RCC 7860 (cell line): Measurements from ENCODE around the gene GREB1.

Source experiments
- DNase-seq: peaks from one replicate; pipeline ENCODE4 v3.0.0-alpha.2; 2015; ENCODE audit warnings: low spot score
- FAIRE-seq: peaks from 2 replicates; lab custom pipeline; 2012; peaks lifted over from hg19 to GRCh38; lab: Jason Lieb, UNC

Gene GREB1

DNA sequence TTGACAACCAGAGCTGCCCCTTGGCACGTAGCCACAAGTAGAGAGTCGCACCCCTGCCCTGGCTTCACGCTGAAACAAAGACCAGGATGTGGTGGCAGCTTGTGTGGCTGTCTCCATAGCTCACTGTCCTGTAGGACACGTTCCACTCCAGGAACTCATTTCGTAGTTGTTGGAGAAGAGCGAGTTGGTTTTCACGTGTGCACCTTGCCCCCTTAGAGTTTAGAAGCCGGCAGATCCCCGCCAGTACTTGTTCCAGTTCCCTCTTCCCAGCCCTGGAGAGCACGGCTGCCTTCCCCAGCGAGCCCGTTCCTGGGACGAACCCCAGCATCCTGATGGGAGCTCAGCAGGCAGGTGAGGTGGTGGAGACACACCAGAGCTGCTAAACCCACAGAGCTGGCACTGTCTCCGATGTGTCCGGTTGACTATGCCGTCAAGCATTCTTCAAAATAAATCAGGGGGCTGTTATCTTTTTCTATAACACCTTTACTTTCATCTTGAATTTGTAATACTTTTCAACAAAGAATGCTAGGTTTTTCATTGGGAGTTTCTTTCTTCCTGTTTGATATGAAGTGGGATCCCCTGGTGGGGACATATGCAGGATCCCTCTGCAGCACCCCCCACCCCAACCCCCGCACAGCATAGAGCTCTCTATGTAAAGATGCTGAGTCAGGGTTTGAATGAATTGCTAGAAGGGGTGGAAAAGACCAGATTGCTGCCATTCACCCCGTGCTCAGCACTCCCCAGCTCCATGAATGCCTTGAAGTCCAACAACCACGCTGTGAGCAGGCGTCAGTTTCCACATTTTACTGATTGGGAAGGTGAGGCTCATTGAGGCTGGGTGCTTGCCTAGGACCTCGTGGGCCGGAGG lies 44.5 kb downstream of the GREB1 start:
- DNase-seq: no peak

DNA sequence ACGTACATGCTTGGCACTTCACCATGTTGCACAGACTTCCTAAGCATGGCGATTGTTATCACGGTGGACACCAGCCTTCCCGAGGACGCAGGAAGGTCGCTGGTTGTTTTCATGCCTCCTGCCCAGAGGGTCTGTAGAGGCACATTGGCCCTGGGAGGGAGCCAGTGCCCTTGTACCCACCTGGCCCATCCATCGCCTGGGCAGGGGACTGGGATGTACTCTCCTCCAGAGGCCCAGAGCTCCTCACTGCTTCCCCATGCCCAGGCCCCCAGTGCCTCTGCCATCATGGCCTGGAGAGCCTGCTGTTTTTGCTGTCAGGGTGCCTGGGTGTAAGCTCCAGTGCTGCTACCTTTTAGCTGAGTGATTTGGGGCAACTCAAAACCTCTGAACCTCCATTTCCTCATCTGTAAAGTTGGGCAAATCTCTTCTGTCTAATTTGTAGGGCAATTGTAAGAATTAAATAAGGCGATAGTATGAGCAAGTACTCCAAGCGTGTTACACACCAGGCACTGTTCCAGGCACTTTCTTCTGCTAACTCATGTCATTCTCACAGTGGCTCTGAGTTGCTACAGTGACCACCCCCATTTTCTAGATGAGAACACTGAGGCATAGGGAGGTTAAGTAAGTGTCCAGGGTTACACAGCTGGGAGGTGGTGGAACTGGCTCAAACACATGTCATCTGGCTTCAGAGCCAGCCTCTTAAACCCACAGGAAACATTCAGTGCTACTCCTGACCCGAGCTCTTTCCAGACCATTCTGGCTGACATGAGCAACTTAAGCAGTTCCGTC lies 45.3 kb downstream of the GREB1 start:
- no peak for FAIRE-seq
- no peak for DNase-seq

More for the DNA sequence above, 44.5 kb downstream of the GREB1 start:
- no peak for FAIRE-seq

DNA sequence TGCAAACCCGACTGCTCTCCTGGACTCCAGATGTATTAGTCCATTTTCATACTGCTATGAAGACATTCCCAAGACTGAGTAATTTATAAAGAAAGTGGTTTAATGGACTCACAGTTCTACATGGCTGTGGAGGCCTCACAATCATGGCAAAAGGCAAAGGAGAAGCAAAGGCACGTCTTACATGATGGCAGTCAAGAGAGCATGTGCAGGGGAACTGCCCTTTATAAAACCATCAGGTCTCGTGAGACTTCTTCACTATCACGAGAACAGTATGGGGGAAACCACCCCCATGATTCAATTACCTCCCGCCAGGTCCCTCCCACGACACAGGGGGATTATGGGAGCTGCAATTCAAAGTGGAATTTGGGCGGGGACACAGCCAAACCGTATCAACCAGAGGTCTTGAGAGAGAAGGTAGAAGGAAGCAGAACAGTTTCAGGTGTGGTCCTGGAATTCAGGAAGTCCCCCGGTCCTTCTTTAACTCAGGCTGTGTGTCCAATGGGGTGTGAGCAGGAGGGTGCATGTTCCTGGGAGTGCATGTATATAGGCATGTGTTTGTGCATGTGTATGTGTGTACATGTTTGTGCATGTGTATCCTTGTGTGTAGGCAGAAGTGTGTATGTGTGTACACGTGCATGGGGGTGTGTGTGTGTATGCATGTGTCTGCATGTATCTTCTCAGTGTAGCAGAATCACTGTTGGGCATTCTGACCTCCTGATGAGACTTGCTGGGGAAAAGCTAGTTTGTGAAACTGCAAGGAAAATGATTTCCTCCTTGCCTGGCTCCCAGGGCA lies 46.2 kb downstream of the GREB1 start:
- DNase-seq: no peak
- no peak for FAIRE-seq

DNA sequence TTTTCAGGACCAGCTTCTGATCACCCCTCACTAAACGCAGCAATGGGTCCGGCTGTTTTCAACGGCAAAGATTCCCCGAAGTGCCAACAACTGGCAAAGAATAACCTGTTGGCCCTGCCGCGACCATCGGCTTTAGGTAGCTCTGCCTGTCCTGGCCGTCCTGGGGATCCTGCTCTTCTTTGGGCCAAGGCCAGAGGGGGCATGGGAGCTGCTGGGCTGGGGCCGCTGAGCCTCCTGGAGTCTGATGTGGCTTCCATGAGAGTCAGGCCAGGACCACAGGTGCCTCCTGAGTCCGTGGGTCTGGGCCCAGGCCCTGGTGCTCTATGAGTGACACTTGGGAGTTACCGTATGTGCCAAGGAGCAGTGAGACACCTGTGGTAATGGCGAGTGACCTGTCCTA lies 46.9 kb downstream of the GREB1 start:
- no peak for FAIRE-seq
- no peak for DNase-seq

DNA sequence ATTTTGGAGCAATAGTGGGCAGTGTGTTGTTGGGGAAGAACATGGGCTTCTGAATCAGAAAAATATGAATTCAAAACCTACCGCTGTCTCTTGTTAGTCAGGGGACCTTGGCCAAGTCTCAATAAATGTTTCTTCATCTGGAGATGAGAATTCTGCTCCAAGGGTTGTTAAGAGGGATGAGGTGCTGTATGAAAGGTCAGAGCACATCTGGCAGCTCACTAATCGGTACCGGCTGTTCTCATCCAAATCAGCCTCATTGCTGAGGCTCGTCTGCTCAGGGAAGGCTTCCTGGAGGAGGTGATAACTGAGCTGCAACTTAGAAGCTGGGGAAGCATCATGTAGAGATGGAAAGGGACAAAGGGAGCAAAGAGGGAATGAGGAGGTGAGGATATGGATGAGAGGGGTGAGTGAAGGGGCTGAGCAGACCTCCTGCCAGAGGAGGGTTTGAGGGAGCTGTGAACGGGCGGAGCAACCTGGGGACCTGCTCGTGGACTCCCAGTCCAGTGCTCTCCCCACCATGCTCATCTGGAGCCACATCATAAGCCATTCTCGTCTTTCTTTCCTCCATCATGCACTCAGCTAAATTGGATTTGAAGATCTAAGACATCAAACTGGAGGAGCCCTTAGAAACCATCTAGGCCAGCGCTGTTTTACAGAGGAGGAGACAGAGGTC lies 47.4 kb downstream of the GREB1 start:
- FAIRE-seq: no peak
- no peak for DNase-seq

DNA sequence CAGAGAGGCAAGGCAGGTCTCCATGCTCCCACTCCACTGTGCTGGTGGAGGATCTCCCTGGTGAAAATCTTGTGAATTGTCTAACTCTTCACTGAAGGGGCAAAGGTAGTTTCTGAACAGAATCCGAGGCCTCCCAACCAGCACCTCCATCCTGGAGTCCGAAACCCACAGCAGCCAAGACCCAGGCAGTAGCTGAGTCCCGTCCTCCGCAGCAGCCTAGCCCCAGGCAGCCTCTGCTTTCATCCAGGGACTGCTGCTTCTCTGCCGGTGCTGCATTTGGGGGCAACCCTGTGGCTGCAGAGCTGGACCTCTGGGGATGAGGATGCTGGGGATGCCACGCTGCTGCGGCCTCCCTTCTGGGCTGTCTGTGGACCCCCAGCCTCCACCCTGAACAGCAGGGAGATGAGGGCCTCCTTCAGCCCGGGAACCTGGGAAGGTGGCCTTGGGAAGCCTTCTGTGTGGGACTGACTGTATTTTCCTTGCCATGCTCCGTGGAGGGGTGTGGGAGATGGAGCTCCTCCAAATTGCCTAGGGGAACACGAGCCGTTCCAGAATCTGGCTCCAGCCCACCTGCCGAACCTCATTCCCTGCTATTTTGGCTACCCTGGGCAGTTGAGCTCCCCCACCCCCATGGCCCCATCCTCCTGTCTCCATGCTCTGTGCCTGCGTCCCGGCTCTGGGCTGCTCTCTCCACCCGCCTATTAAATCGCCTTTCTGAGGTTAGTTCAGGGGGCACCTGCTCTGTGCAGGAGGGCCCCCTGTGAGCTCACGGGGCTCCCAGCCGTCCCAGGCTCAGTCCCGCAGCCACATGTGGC lies 48.2 kb downstream of the GREB1 start:
- no peak for DNase-seq
- no peak for FAIRE-seq

DNA sequence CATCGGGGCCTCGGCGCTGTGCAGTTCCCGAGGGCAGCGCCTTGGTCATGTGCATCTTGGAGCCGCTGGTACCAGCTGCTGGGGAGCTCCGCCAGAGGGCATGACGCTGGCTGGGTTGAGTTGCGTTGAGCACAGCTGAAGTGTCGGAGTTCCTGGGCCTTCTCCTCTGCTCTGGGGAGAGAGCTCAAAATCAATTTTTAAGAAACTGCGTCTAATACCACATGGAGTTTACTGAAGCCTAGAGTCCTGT lies 48.7 kb downstream of the GREB1 start:
- no peak for FAIRE-seq

DNA sequence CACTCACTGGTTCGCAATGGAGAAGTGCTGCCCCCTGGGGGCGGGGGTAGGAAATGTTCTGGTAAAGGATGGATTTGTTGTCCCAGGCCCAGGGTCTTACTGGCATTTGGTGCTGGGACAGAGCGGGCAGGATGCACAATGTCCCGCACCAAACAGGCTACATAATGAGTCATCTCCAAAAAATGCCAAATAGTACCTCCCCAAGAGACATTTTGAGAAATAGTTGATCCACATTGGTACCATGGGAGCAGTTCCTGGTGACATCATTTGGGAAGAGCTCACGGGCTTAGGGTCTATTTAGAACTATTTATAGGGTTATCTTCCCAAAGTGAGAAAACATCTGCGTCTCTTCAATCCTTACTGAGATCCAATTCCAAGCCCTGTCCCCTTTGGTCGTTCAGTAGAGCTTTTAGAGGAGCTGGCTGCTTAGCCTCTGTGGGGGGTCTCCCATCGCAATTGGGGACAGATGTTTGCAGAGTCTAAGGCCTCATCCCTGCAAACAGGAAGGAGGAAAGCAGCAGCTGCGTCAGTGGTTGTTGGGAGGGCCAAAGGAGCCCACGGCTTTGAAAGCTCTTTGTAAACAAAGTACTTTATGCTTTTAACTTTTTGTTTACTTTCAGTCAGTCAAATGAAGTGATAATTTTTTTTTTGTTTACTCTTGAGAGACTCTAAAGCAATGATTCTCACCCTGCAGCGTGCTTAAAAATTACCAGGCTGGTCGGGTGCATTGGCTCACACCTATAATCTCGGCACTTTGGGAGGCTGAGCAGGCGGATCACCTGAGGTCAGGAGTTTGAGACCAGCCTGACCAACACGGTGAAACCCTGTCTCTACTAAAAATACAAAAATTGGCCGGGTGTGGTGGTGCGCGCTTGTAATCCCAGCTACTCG lies 49.3 kb downstream of the GREB1 start:
- FAIRE-seq (no peak), DNase-seq (peak; percentile 15)

More for the DNA sequence above, 48.7 kb downstream of the GREB1 start:
- no peak for DNase-seq

DNA sequence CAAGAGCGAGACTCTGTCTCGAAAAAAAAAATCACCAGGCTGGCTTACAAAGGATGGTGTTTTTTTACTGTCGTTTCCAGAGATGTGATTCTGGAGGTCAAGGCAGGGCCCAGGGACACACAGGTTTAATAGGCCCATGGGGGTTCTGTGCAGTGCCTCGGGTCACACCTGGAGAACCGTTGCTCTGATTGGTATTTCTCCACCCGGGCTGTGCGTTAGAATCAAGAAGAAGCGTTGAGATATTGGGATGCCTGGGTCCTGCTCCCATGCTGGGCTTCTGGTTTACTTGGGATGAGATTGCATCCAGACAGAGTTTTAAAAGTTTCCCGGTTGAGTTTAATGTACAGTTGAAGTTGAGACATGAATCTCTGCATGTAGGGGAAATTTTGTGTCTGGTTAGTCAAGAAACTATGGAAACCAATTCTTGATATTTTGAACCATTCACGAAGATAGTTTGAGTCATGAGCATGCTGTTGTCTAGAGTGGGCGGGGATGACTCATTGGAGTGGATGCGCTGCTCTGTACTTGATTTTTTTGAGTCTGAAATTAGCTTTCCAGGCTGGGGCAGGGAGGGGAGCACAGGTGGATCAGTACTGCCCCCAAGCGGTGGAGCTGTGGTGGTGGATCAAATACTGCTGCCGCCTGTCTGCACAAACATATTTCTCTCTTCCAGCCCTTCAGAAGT lies 50.1 kb downstream of the GREB1 start:
- FAIRE-seq: peak; percentile 2
- peak; percentile 73 for DNase-seq

DNA sequence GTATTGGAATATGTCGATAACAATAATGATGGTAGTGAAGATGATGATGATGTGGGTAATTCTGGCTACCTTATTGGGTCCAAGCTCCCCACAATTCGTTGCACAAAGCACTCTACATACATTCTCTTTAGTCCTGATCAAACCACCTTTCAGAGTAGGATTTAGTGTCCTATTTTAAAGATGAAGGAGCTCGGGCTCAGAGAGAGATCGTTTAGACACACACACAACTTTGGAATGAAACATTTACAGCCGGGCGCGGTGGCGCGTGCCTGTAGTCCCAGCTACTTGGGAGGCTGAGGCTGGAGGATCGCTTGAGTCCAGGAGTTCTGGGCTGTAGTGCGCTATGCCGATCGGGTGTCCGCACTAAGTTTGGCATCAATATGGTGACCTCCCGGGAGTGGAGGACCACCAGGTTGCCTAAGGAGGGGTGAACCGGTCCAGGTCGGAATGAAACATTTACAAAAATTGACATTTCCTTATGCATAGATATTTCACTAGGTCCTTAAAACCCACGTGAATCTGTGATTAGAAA lies 50.7 kb downstream of the GREB1 start:
- DNase-seq (no peak), FAIRE-seq (no peak)

DNA sequence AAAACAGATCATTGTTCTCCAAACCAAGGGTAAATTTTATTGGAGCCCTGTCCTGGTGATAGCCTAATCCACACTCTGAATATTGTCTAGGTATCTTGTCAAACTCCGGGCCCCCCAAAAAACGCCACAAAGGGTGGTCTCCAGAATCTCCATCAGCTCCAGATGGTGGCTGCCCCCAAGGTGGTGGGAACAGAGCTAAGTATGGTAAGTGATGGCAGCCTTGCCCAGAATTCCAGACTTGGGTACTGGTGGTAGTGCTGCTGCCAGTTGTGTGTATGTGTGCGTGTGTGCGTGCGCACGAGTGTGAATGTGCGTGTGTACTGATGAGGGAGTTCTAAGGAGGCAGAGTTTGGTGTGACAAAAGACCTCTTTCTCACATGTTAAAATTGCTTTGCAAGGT lies 51.2 kb downstream of the GREB1 start:
- no peak for DNase-seq
- FAIRE-seq: no peak

DNA sequence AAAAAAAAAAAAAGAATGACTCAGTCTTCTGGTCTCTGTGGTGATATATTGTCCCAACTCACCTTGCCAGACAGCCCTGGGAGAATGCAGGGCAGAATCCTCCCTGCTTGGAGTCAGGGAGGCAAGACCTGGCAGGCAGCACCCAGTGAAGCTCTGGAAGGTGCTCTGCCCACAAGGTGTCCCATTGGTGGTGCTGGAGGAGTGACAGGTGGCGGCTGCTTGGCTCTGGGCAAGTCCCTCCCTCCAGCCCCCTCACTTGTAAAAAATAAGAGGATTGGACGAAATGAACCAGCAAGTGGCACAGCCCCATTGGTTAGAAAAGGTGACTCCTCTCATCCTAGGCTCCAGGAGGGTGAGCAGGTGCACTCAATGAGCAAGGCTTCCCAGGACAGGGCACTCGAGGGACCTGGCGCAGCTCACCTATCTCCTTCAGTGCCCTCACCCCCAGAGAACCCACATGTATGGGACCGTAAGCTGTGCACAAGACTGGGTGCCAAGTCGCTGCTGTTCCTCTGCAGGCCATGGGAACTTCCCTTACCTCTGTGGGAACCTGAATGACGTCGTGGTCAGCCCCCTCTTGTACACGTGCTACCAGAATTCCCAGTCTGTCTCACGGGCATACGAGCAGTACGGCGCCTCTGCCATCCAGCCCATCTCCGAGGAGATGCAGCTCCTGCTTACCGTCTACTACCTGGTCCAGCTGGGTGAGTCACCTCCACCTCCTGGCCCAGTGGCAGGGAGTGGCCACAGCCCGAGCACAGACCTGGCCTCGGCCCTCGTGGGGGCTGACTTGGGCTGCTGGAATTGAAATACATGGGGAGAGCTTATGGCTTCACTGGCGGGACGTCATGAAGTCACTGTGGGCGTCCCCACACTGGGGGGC lies 54.6 kb downstream of the GREB1 start:
- no peak for FAIRE-seq
- DNase-seq: no peak

DNA sequence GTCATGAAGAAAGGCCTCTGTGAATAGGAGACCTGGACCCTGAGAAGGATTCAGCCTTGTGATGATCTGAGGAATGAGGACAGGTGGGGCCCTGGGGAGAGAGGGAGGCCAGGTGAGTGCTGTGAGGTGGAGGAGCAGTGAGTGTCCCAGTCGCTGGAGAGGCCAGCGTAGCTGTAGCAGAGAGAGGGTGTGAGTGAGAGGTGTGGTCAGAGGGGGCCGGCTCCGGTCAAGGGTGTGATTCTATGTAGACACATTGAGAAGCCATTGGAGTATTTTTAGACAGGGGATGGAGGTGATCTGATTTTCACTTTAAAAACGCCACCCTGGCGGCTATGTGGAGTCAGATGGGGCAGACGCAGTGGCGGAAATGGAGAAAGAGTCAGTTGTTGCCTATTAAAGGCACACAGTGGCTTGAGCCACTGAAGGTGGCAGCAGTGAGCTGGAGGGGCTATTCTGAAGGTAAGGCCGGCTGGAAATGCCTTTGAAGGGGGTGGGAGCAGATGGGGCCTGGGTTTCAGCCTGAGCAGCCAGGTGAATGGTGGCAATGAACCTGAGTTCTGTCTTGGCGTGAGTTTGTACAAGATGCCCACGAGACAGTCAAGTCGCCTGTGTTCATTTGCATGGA lies 55.6 kb downstream of the GREB1 start:
- FAIRE-seq: no peak
- no peak for DNase-seq

DNA sequence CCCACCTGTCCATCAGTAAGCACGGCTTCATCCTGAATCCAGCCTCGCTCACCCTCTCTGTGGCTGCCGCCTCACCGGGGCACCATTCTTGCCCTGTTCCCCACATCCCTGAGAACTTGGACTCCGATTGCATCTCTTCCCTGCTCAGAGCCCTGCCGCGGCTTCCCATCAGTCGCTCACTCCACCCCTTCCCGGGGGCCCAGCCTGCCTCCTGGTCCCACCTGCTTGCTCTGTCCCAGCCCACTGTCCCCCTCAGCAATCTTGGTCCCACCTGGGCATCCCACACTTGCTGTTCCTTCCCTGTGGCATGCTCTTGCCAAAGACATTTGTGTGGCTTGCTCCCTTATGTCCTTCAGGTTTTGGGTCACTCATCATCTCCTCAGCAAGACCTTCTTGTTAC lies 56.3 kb downstream of the GREB1 start:
- FAIRE-seq: no peak
- DNase-seq: no peak

DNA sequence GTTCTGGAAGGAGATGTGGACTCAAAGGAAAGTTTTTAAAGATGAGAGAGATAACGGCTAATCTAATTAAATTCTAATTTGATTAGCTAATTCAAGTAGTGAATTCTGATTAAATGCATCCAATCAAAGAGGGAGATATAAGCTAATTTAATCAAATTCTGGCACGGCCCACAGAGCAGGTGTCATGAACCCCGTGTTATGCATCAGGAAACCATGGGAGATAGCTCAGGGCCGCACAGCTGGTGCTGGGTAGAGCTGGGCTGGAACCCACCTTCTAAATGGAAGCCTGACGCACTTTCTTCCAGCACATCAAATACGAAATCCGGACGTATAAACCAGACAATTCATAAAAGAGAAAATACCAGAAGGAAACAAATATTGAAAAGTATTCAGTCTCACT lies 57.2 kb downstream of the GREB1 start:
- FAIRE-seq (no peak), DNase-seq (no peak)

DNA sequence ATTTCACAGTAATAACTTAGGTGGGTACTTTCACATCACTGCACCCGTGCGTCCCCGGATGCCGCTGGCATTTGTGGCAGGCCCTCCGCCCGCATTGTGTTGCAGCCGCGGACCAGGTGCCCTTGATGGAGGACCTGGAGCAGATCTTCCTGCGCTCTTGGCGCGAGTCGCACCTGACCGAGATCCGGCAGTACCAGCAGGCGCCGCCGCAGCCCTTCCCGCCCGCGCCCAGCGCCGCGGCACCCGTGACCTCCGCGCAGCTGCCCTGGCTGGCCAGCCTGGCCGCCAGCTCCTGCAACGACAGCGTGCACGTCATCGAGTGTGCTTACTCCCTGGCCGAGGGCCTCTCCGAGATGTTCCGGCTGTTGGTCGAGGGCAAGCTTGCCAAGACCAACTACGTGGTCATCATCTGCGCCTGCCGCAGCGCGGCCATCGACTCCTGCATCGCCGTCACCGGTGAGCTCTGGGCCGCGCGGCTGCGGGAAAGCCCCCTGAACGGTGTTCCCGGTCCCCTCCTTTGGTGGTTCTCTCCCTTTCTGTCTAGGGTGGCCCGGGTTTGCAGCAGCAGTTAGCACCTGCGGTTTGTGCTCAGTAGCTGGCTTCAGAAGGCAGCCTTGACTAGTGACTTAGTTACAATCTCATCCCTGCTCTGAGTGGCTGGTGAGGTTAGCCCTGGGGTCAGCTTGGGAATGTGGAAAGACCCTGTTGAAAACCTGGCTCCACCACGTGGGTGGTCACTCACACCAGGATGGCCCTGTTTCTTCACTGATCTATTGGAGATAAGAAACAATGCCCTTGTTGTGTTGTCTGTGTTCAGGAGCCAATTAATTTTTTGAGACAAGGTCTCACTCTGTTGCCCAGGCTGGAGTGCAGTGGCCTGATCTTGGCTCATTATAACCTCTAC lies 59.1 kb downstream of the GREB1 start:
- FAIRE-seq (no peak), DNase-seq (no peak)
